HUES48 (cell line): ENCODE data around the gene RNF152.

Source experiments
- H3K27ac ChIP-seq: one replicate; pipeline ENCODE4 v1.7.0; 2013; ENCODE audit warnings: low read depth, low read length, inconsistent platforms
- H3K27me3 ChIP-seq: 2 replicates; pipeline ENCODE4 v1.6.1; 2013; ENCODE audit warnings: mild to moderate bottlenecking, low read length; ENCODE audit not compliant: control insufficient read depth, insufficient read depth
- H3K36me3 ChIP-seq: 2 replicates; pipeline ENCODE4 v1.6.1; 2013; ENCODE audit warnings: low read length; ENCODE audit not compliant: control insufficient read depth, insufficient read depth
- H3K4me1 ChIP-seq: 2 replicates; pipeline ENCODE4 v1.6.1; 2013; ENCODE audit warnings: mild to moderate bottlenecking, low read length; ENCODE audit not compliant: control insufficient read depth, insufficient read depth
- H3K4me3 ChIP-seq: 2 replicates; pipeline ENCODE4 v1.5.1; 2013; ENCODE audit warnings: mild to moderate bottlenecking, low read depth, low read length
- H3K9ac ChIP-seq: 2 replicates; pipeline ENCODE4 v1.6.1; 2013; ENCODE audit warnings: mild to moderate bottlenecking, low read depth, low read length, moderate library complexity
- H3K9me3 ChIP-seq: 2 replicates; pipeline ENCODE4 v1.6.1; 2013; ENCODE audit warnings: low read length; ENCODE audit not compliant: control insufficient read depth, insufficient read depth

Gene RNF152

GRCh38 chr18:61833978-61834377 lies 58.8 kb downstream of the RNF152 start:
- Histone ChIP-seq H3K4me1 (no peaks in the 10 kb centered on the region), H3K27ac (no peak overlapping the region), H3K9ac (no peak overlapping the region), H3K27me3 (no peaks in the 10 kb centered on the region), H3K36me3 (no peaks in the 10 kb centered on the region), H3K4me3 (no peak overlapping the region), H3K9me3 (no peaks in the 10 kb centered on the region)

GRCh38 chr18:61833387-61833786 lies 59.4 kb downstream of the RNF152 start:
- Histone ChIP-seq H3K27ac (no peak overlapping the region), H3K9ac (no peak overlapping the region), H3K36me3 (no peaks in the 10 kb centered on the region), H3K9me3 (no peaks in the 10 kb centered on the region), H3K4me1 (no peaks in the 10 kb centered on the region), H3K27me3 (no peaks in the 10 kb centered on the region), H3K4me3 (no peak overlapping the region)

- no peak overlapping the region for H3K9ac ChIP-seq
- H3K27ac ChIP-seq = no peak overlapping the region
- H3K4me1 ChIP-seq = peaks cover under 1% of the 10 kb centered on the region; the same call in 1 of the 2 replicates
- H3K36me3 ChIP-seq = no peaks in the 10 kb centered on the region
- no peaks in the 10 kb centered on the region for H3K9me3 ChIP-seq
- no peak overlapping the region for H3K4me3 ChIP-seq
- no peaks in the 10 kb centered on the region for H3K27me3 ChIP-seq
Measured at GRCh38 chr18:61832858-61833257, 59.9 kb downstream of the RNF152 start.

GRCh38 chr18:61831071-61831470 lies 61.7 kb downstream of the RNF152 start:
- H3K27ac ChIP-seq = no peak overlapping the region
- no peak overlapping the region for H3K4me3 ChIP-seq
- H3K9ac ChIP-seq = no peak overlapping the region
- no peaks in the 10 kb centered on the region for H3K36me3 ChIP-seq
- peaks cover 11% of the 10 kb centered on the region; the same call in 1 of the 2 replicates for H3K4me1 ChIP-seq
- no peaks in the 10 kb centered on the region for H3K27me3 ChIP-seq
- no peaks in the 10 kb centered on the region for H3K9me3 ChIP-seq

GRCh38 chr18:61829108-61829507 lies 63.7 kb downstream of the RNF152 start:
- H3K27ac ChIP-seq = no peak overlapping the region
- no peaks in the 10 kb centered on the region for H3K36me3 ChIP-seq
- no peaks in the 10 kb centered on the region for H3K9me3 ChIP-seq
- H3K27me3 ChIP-seq = no peaks in the 10 kb centered on the region
- peaks cover 11% of the 10 kb centered on the region; the same call in 1 of the 2 replicates for H3K4me1 ChIP-seq
- no peak overlapping the region for H3K4me3 ChIP-seq
- H3K9ac ChIP-seq = no peak overlapping the region

- no peaks in the 10 kb centered on the region for H3K36me3 ChIP-seq
- peaks cover 11% of the 10 kb centered on the region; the same call in 1 of the 2 replicates for H3K4me1 ChIP-seq
- no peak overlapping the region for H3K27ac ChIP-seq
- no peak overlapping the region for H3K4me3 ChIP-seq
- no peaks in the 10 kb centered on the region for H3K9me3 ChIP-seq
- no peaks in the 10 kb centered on the region for H3K27me3 ChIP-seq
- H3K9ac ChIP-seq = no peak overlapping the region
Measured at GRCh38 chr18:61827591-61827990, 65.2 kb downstream of the RNF152 start.

GRCh38 chr18:61825386-61825785 lies 67.4 kb downstream of the RNF152 start:
- Histone ChIP-seq H3K9me3 (no peaks in the 10 kb centered on the region), H3K27me3 (no peaks in the 10 kb centered on the region), H3K4me3 (no peak overlapping the region), H3K27ac (no peak overlapping the region), H3K4me1 (peaks cover 11% of the 10 kb centered on the region; the same call in 1 of the 2 replicates), H3K36me3 (no peaks in the 10 kb centered on the region), H3K9ac (no peak overlapping the region)

- no peak overlapping the region for H3K27ac ChIP-seq
- H3K4me1 ChIP-seq = peaks cover 11% of the 10 kb centered on the region; the same call in 1 of the 2 replicates
- no peaks in the 10 kb centered on the region for H3K27me3 ChIP-seq
- no peak overlapping the region for H3K9ac ChIP-seq
- no peaks in the 10 kb centered on the region for H3K36me3 ChIP-seq
- no peak overlapping the region for H3K4me3 ChIP-seq
- H3K9me3 ChIP-seq = no peaks in the 10 kb centered on the region
Measured at GRCh38 chr18:61824733-61825363, 68.0 kb downstream of the RNF152 start.

GRCh38 chr18:61823595-61823994 lies 69.2 kb downstream of the RNF152 start:
- Histone ChIP-seq H3K27ac (no peak overlapping the region), H3K27me3 (no peaks in the 10 kb centered on the region), H3K9me3 (no peaks in the 10 kb centered on the region), H3K36me3 (no peaks in the 10 kb centered on the region), H3K4me3 (no peak overlapping the region), H3K9ac (no peak overlapping the region), H3K4me1 (peaks cover 11% of the 10 kb centered on the region; the same call in 1 of the 2 replicates)

GRCh38 chr18:61822879-61823278 lies 69.9 kb downstream of the RNF152 start:
- no peak overlapping the region for H3K9ac ChIP-seq
- no peak overlapping the region for H3K4me3 ChIP-seq
- no peaks in the 10 kb centered on the region for H3K36me3 ChIP-seq
- H3K9me3 ChIP-seq = no peaks in the 10 kb centered on the region
- H3K4me1 ChIP-seq = peaks cover 10% of the 10 kb centered on the region; the same call in 1 of the 2 replicates
- no peaks in the 10 kb centered on the region for H3K27me3 ChIP-seq
- H3K27ac ChIP-seq = no peak overlapping the region

GRCh38 chr18:61821748-61822147 lies 71.1 kb downstream of the RNF152 start:
- H3K9me3 ChIP-seq = no peaks in the 10 kb centered on the region
- no peak overlapping the region for H3K4me3 ChIP-seq
- no peaks in the 10 kb centered on the region for H3K36me3 ChIP-seq
- no peak overlapping the region for H3K9ac ChIP-seq
- H3K27ac ChIP-seq = no peak overlapping the region
- H3K4me1 ChIP-seq = 0 out of 2 replicates have a peak, but pooled peaks cover under 1% of the 10 kb centered on the region
- no peaks in the 10 kb centered on the region for H3K27me3 ChIP-seq
